ENCODE measurements around the gene FADS1. TPM values are rescaled to one million over a fixed set of nuclear protein-coding genes. Genes with fewer than 3 reads are reported as not detected.

Gene FADS1
- total and polyA plus RNA-seq, 2 of the 8 experiments (the other 6 are each of a cell fraction or from before 2014, with no cell fraction given) = 115 to 141 TPM

DNA sequence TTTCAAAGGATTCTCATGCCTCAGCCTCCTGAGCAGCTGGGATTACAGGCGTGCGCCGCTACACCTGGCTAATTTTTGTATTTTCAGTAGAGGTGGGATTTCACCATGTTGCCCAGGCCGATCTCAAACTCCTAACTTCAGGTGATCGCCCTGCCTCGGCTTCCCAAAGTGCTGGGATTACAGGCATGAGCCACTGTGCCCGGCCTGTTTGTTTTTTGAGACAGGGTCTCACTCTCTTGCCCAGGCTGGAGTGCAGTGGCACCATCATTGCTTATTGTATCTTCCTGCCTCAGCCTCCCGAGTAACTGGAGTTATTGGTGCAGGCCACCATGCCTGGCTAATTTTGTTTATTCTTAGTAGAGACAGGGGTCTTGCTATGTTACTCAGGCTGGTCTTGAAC is 19.4 kb upstream of the FADS1 start (continued):
- no peak for TF ChIP-seq SAP30 (IDR thresholded peaks at IDR 0.05; ENCODE audit: insufficient read depth, insufficient replicate concordance, low read length)
- no peak for TF ChIP-seq SIX5 (IDR thresholded peaks at IDR 0.05; ENCODE audit: low read depth, low read length)
- TF ChIP-seq CBX5 (IDR thresholded peaks at IDR 0.05; ENCODE audit: low read depth, low read length) = no peak
- TF ChIP-seq, protein P1, sequence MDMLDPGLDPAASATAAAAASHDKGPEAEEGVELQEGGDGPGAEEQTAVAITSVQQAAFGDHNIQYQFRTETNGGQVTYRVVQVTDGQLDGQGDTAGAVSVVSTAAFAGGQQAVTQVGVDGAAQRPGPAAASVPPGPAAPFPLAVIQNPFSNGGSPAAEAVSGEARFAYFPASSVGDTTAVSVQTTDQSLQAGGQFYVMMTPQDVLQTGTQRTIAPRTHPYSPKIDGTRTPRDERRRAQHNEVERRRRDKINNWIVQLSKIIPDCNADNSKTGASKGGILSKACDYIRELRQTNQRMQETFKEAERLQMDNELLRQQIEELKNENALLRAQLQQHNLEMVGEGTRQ (IDR thresholded peaks at IDR 0.05; ENCODE audit: low read length) = no peak
- TF ChIP-seq HDAC6 (IDR thresholded peaks at IDR 0.05; ENCODE audit: low read depth, low read length) = no peak
- TF ChIP-seq ASH2L (IDR thresholded peaks at IDR 0.05; ENCODE audit: low read length) = no peak
- no peak for TF ChIP-seq TCF12 (IDR thresholded peaks at IDR 0.05; ENCODE audit: low read depth, low read length)
- TF ChIP-seq, protein P2, sequence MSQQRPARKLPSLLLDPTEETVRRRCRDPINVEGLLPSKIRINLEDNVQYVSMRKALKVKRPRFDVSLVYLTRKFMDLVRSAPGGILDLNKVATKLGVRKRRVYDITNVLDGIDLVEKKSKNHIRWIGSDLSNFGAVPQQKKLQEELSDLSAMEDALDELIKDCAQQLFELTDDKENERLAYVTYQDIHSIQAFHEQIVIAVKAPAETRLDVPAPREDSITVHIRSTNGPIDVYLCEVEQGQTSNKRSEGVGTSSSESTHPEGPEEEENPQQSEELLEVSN (IDR thresholded peaks at IDR 0.05) = no peak
- TF ChIP-seq JUND (IDR thresholded peaks at IDR 0.05; ENCODE audit: low read length) = no peak
